Neutrophil (primary cell): Measurements from ENCODE around the gene NR2C2AP.
A peak's percentile ranks its signal among the peaks of the same experiment; 100 is the strongest.

Experiments used
- H3K27ac ChIP-seq: fragments of 200-600 bp; sonication (generic); 2 replicates; pipeline ENCODE4 v1.5.1; 2016; ENCODE audit warnings: mild to moderate bottlenecking, moderate library complexity
- H3K27me3 ChIP-seq: fragments of 200-600 bp; sonication (generic); 2 replicates; pipeline ENCODE4 v1.6.0; 2016; ENCODE audit warnings: mild to moderate bottlenecking
- H3K36me3 ChIP-seq: fragments of 200-600 bp; sonication (generic); 2 replicates; pipeline ENCODE4 v1.5.1; 2017
- H3K4me1 ChIP-seq, 2 experiments: fragments of 200-600 bp in 1 of 2; sonication (generic) in 1 of 2; 1 replicate in 1 of 2; 2 replicates in 1 of 2; pipeline versions ENCODE4 v1.5.1 to v1.6.1; 2013 to 2016; ENCODE audit warnings: low read depth in 1 of 2, low read length in 1 of 2, mild to moderate bottlenecking in 1 of 2, moderate library complexity in 1 of 2; ENCODE audit not compliant: control insufficient read depth in 1 of 2, insufficient read depth in 1 of 2
- H3K4me3 ChIP-seq, 2 experiments: fragments of 200-600 bp in 1 of 2; sonication (generic) in 1 of 2; 1 replicate in 1 of 2; 2 replicates in 1 of 2; pipeline ENCODE4 v1.5.1; 2013 to 2016; ENCODE audit warnings: low read depth in 1 of 2, low read length in 1 of 2, mild to moderate bottlenecking in 1 of 2, moderate library complexity in 1 of 2
- H3K9me3 ChIP-seq: fragments of 200-600 bp; sonication (generic); 2 replicates; pipeline ENCODE4 v1.5.1; 2016
- CTCF ChIP-seq: fragments of 200-600 bp; sonication (generic); IDR thresholded peaks from 2 replicates; pipeline ENCODE4 v1.5.1; 2016; ENCODE audit warnings: antibody characterized with exemption

Gene NR2C2AP

GRCh38 chr19:19202707-19203011 is 555 bp downstream of the NR2C2AP start:
- Histone ChIP-seq H3K36me3 (peaks cover 35% of the 10 kb centered on the region), H3K4me3 (peak overlapping the region; percentile 79 to 86), H3K4me1 (peaks cover 8 to 13% of the 10 kb centered on the region in 2 experiments), H3K27me3 (peaks cover 31% of the 10 kb centered on the region), H3K9me3 (no peaks in the 10 kb centered on the region), H3K27ac (peak overlapping the region; percentile 78)
- no peak for TF ChIP-seq CTCF

- H3K36me3 ChIP-seq = peaks cover 42% of the 10 kb centered on the region
- no peak for TF ChIP-seq CTCF
- H3K4me3 ChIP-seq = no peak overlapping the region
- no peak overlapping the region for H3K27ac ChIP-seq
- no peaks in the 10 kb centered on the region for H3K9me3 ChIP-seq
- peaks cover 8 to 13% of the 10 kb centered on the region in 2 experiments for H3K4me1 ChIP-seq
- H3K27me3 ChIP-seq = peaks cover 26% of the 10 kb centered on the region
Measured at GRCh38 chr19:19201697-19202630, 1.2 kb downstream of the NR2C2AP start.

- H3K9me3 ChIP-seq = no peaks in the 10 kb centered on the region
- H3K36me3 ChIP-seq = peaks cover 22% of the 10 kb centered on the region
- H3K27me3 ChIP-seq = no peaks in the 10 kb centered on the region
- peak overlapping the region; percentile 49 for H3K27ac ChIP-seq
- no peak for TF ChIP-seq CTCF
- peaks cover 42 to 48% of the 10 kb centered on the region in 2 experiments for H3K4me1 ChIP-seq
- H3K4me3 ChIP-seq = peak overlapping the region in 1 of 2 experiments; percentile 99
Measured at GRCh38 chr19:19193926-19194325, 9.3 kb downstream of the NR2C2AP start.

GRCh38 chr19:19192910-19193423 is 10.2 kb downstream of the NR2C2AP start:
- Histone ChIP-seq H3K4me3 (peak overlapping the region; percentile 98 to 99), H3K27me3 (no peaks in the 10 kb centered on the region), H3K9me3 (no peaks in the 10 kb centered on the region), H3K4me1 (peaks cover 50 to 57% of the 10 kb centered on the region in 2 experiments), H3K27ac (peak overlapping the region; percentile 100), H3K36me3 (peaks cover 12% of the 10 kb centered on the region)
- no peak for TF ChIP-seq CTCF

GRCh38 chr19:19192078-19192882 is 10.9 kb downstream of the NR2C2AP start, which contains the start of the genes BORCS8 and RFXANK:
BORCS8 (minus strand) TSS chr19:19192152; CDS start chr19:19192117, 35 bp downstream.
RFXANK (plus strand) TSS chr19:19192258; CDS start chr19:19193947, 1,689 bp downstream.
- TF ChIP-seq CTCF = no peak
- Histone ChIP-seq H3K4me3 (peak within 1 kb of the TSS; percentile 98 to 99), H3K4me1 (peaks cover 57 to 64% of the 10 kb centered on the region in 2 experiments), H3K27me3 (no peaks in the 10 kb centered on the region), H3K9me3 (no peaks in the 10 kb centered on the region), H3K36me3 (peaks cover 7% of the 10 kb centered on the region), H3K27ac (peak within 1 kb of the TSS; percentile 100)
